PC-9 (cell line): ENCODE data around the gene RIPK3. TPM values are rescaled to one million over a fixed set of nuclear protein-coding genes. Genes with fewer than 3 reads are reported as not detected.

ENCODE experiments used
- BruUV-seq: library from RNA; stranded (reverse); fragments of 400-500 nt; replicated peaks from 2 replicates; lab custom pipeline; 2021; lab: Mats Ljungman, UMichigan
- CTCF ChIA-PET: fragments of 300-600 bp; sonication (Branson Sonifier 250); formaldehyde crosslinking; loops from one replicate; lab custom pipeline; 2022; ENCODE audit warnings: antibody characterized with exemption; lab: Charles Lee
- POLR2A ChIA-PET: fragments of 300-600 bp; sonication (Branson Sonifier 250); formaldehyde crosslinking; loops from one replicate; lab custom pipeline; 2022; ENCODE audit warnings: antibody characterized with exemption; ENCODE audit not compliant: unreplicated experiment; lab: Charles Lee
- DNase-seq, 2 experiments: peaks; one replicate each; pipeline versions ENCODE4 v3.0.0 to v3.0.0-alpha.2; 2015 to 2022; ENCODE audit warnings: mixed read lengths in 1 of 2
- H2AFZ ChIP-seq: fragments of 200-600 bp; sonication (generic); 2 replicates; pipeline ENCODE4 v1.8.1; 2017; ENCODE audit warnings: antibody characterized with exemption
- H3F3A ChIP-seq: fragments of 200-600 bp; sonication (generic); 2 replicates; pipeline ENCODE4 v1.8.1; 2017; ENCODE audit warnings: antibody characterized with exemption, mild to moderate bottlenecking, low read depth; ENCODE audit not compliant: insufficient read depth
- H3K27ac ChIP-seq: fragments of 200-600 bp; sonication (generic); 2 replicates; pipeline ENCODE4 v1.6.1; 2016; ENCODE audit warnings: mixed run types
- H3K27me3 ChIP-seq: fragments of 200-600 bp; sonication (generic); 2 replicates; pipeline ENCODE4 v1.6.1; 2016; ENCODE audit warnings: low read depth, mixed run types; ENCODE audit not compliant: insufficient read depth
- H3K36me3 ChIP-seq: fragments of 200-600 bp; sonication (generic); 2 replicates; pipeline ENCODE4 v1.6.1; 2016; ENCODE audit warnings: low read depth, mixed run types
- H3K4me1 ChIP-seq: fragments of 200-600 bp; sonication (generic); replicated peaks from 2 replicates; pipeline ENCODE4 v1.6.1; 2016; ENCODE audit warnings: mixed run types; ENCODE audit not compliant: insufficient read depth
- H3K4me2 ChIP-seq: fragments of 200-600 bp; sonication (generic); 2 replicates; pipeline ENCODE4 v1.6.1; 2017; ENCODE audit warnings: mixed run types
- H3K4me3 ChIP-seq: fragments of 200-600 bp; sonication (generic); 2 replicates; pipeline ENCODE4 v1.6.1; 2016; ENCODE audit warnings: mixed run types
- H3K79me2 ChIP-seq: fragments of 200-600 bp; sonication (generic); 2 replicates; pipeline ENCODE4 v1.6.1; 2017; ENCODE audit warnings: low read depth, mixed run types
- H3K9me2 ChIP-seq: fragments of 200-600 bp; sonication (generic); 2 replicates; pipeline ENCODE4 v1.8.1; 2017; ENCODE audit warnings: mild to moderate bottlenecking; ENCODE audit not compliant: insufficient read depth
- H3K9me3 ChIP-seq: fragments of 200-600 bp; sonication (generic); 2 replicates; pipeline ENCODE4 v1.8.1; 2016; ENCODE audit warnings: low read depth; ENCODE audit not compliant: insufficient read depth
- H4K20me1 ChIP-seq: fragments of 200-600 bp; sonication (generic); 2 replicates; pipeline ENCODE4 v1.8.1; 2017; ENCODE audit not compliant: insufficient read depth
- EZH2 ChIP-seq: fragments of 200-600 bp; sonication (generic); IDR thresholded peaks from 2 replicates; pipeline ENCODE4 v1.8.0; 2017; ENCODE audit warnings: antibody characterized with exemption, low read depth
- intact Hi-C: fragments of 100-400 bp; cut with micrococcal nuclease; formaldehyde crosslinking; loops from one replicate; pipeline ENCODE4 v1.10.0; 2022; ENCODE audit not compliant: unreplicated experiment
- total RNA-seq: library from RNA; stranded (reverse); gene quantifications from 2 replicates; pipeline ENCODE4 v1.2.3, GENCODE V29; 2021
- TF ChIP-seq, protein P1 (sequence below): fragments of 200-600 bp; sonication (generic); conservative IDR thresholded peaks from 2 replicates; pipeline ENCODE4 v1.6.1; 2017; ENCODE audit warnings: mixed run types, antibody characterized with exemption, mild to moderate bottlenecking, moderate library complexity

Gene RIPK3
- total RNA-seq, 1 experiment from 2014 or later, result 6.4 TPM

DNA sequence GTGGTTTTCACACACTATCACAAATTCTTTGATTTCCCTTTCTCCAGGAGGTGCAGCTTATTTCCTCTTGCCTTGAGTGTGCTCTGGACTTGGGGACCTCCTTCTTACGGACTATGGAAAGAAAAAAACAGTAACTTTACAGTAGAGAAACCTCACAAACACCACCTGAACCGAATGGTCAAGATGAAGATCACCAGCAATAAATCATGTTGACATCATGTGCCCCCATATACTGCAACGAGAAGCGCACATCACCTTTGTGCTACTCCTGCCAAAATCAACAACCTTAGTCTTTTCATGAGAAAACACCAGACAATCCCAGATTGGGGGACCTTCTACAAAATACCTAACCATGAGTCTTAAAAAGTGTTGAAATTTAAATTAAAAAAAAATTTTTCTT is 45.7 kb upstream of the RIPK3 start:
- TF ChIP-seq, protein P1, sequence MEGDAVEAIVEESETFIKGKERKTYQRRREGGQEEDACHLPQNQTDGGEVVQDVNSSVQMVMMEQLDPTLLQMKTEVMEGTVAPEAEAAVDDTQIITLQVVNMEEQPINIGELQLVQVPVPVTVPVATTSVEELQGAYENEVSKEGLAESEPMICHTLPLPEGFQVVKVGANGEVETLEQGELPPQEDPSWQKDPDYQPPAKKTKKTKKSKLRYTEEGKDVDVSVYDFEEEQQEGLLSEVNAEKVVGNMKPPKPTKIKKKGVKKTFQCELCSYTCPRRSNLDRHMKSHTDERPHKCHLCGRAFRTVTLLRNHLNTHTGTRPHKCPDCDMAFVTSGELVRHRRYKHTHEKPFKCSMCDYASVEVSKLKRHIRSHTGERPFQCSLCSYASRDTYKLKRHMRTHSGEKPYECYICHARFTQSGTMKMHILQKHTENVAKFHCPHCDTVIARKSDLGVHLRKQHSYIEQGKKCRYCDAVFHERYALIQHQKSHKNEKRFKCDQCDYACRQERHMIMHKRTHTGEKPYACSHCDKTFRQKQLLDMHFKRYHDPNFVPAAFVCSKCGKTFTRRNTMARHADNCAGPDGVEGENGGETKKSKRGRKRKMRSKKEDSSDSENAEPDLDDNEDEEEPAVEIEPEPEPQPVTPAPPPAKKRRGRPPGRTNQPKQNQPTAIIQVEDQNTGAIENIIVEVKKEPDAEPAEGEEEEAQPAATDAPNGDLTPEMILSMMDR, result no peak
- no peak for TF ChIP-seq EZH2
- H3K36me3 ChIP-seq, result no peaks in the 10 kb centered on the region
- ChIA-PET POLR2A (interaction anchor here (0.6 kb wide), 1 partner anchor 19 kb away, joined by 10 read pairs; no protein-coding TSS in a partner anchor), CTCF (no interaction called here)
- H3K27ac ChIP-seq, result no peak overlapping the region
- no peaks in the 10 kb centered on the region for H3K27me3 ChIP-seq
- no peak overlapping the region for H2AFZ ChIP-seq
- no peak for DNase-seq
- no peak overlapping the region for H3K4me2 ChIP-seq
- BruUV-seq, result no TSS peak
- no peak overlapping the region for H3K4me3 ChIP-seq
- intact Hi-C loops, result no loop called here
- H4K20me1 ChIP-seq, result no peaks in the 10 kb centered on the region
- no peaks in the 10 kb centered on the region for H3K9me3 ChIP-seq
- peaks cover under 1% of the 10 kb centered on the region; the same call in 1 of the 2 replicates for H3K4me1 ChIP-seq
- no peaks in the 10 kb centered on the region for H3K9me2 ChIP-seq
- no peaks in the 10 kb centered on the region for H3K79me2 ChIP-seq
- H3F3A ChIP-seq, result no peaks in the 10 kb centered on the region

DNA sequence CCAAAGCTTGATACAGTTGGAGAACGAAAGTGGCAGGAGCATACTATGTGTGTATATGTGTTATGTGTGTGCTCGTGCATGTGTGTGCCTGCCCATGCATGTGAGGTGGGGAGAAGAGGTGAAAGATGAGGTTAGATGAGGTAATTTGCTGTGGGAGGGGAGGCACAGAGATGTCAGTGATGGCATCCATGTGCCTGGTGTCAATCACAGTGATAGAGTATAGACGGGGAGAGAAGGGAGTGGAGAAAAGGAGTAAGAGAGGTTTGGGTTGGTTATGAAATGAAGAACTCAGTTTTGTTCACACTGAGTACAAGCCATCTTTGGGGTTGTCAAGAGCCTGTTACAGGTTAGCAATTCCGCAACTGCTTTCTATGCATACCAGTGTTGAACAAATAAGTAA is 44.4 kb upstream of the RIPK3 start:
- Histone ChIP-seq H3K36me3 (no peaks in the 10 kb centered on the region), H3K9me2 (no peaks in the 10 kb centered on the region), H3K4me1 (no peaks in the 10 kb centered on the region), H3K4me2 (no peak overlapping the region), H3K27me3 (no peaks in the 10 kb centered on the region), H3K4me3 (no peak overlapping the region), H3K27ac (no peak overlapping the region), H2AFZ (no peak overlapping the region), H3K9me3 (no peaks in the 10 kb centered on the region), H3K79me2 (no peaks in the 10 kb centered on the region), H4K20me1 (no peaks in the 10 kb centered on the region), H3F3A (no peaks in the 10 kb centered on the region)
- ChIA-PET CTCF (no interaction called here), POLR2A (no interaction called here)
- intact Hi-C loops, result no loop called here
- TF ChIP-seq, protein P1, result no peak
- no peak for TF ChIP-seq EZH2
- DNase-seq, result no peak
- no TSS peak for BruUV-seq

DNA sequence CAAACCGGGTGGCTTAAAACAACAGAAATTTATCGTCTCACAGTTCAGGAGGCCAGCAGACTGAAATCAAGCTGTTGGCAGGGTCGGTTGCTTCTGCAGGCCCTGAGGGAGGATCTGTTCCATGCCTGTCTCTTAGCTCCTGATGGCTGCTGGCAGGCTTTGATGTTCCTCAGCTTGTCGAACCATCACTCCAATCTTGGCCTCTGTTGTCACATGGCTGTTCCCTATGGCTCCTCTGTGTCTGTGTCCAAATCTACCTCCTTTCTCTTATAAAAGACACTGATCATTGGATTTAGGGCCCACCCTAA is 42.2 kb upstream of the RIPK3 start:
- Histone ChIP-seq H3K9me3 (no peaks in the 10 kb centered on the region), H3K4me1 (no peaks in the 10 kb centered on the region), H3K27ac (no peak overlapping the region), H3K4me3 (no peak overlapping the region), H3K27me3 (no peaks in the 10 kb centered on the region), H3K9me2 (no peaks in the 10 kb centered on the region), H3K4me2 (no peak overlapping the region), H2AFZ (no peak overlapping the region), H4K20me1 (no peaks in the 10 kb centered on the region), H3K36me3 (no peaks in the 10 kb centered on the region), H3F3A (no peaks in the 10 kb centered on the region), H3K79me2 (no peaks in the 10 kb centered on the region)
- CTCF ChIA-PET, result no interaction called here
- DNase-seq, result no peak
- POLR2A ChIA-PET, result no interaction called here
- intact Hi-C loops, result no loop called here
- TF ChIP-seq, protein P1, result no peak
- TF ChIP-seq EZH2, result no peak
- BruUV-seq, result no TSS peak
